HL-60 (cell line): Measurements from ENCODE around the gene OSBPL8.

ENCODE experiments used
- POLR2AphosphoS5 ChIP-seq: IDR thresholded peaks from 2 replicates; pipeline ENCODE4 v1.6.1; 2012; ENCODE audit warnings: low read depth
- TF ChIP-seq, protein P1 (sequence below): IDR thresholded peaks from one replicate; pipeline ENCODE4 v1.5.1; 2011; ENCODE audit warnings: low read length, control low read depth, inconsistent platforms; ENCODE audit not compliant: insufficient read depth
- TF ChIP-seq, protein P2 (sequence below): IDR thresholded peaks from 2 replicates; pipeline ENCODE4 v1.6.1; 2012; ENCODE audit warnings: low read depth; ENCODE audit not compliant: insufficient replicate concordance

DNA sequence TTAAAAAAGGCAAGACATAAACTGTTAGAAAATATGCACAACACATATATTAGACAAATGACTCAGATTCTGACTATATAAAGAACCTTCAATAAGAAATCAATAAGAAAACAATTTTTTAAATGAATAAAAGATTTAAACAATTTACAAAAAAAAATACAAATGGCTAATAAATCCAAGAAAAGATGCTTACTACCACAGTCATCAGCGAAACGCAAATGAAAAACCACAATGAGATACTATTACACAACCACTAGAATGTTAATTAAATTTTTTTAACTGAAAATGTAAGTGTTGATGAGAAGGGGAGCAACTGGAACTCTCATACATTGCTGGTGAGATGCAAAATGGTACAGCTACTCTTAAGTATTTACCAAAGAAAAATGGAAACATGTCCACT is 24.4 kb downstream of the OSBPL8 start:
- TF ChIP-seq, protein P1, sequence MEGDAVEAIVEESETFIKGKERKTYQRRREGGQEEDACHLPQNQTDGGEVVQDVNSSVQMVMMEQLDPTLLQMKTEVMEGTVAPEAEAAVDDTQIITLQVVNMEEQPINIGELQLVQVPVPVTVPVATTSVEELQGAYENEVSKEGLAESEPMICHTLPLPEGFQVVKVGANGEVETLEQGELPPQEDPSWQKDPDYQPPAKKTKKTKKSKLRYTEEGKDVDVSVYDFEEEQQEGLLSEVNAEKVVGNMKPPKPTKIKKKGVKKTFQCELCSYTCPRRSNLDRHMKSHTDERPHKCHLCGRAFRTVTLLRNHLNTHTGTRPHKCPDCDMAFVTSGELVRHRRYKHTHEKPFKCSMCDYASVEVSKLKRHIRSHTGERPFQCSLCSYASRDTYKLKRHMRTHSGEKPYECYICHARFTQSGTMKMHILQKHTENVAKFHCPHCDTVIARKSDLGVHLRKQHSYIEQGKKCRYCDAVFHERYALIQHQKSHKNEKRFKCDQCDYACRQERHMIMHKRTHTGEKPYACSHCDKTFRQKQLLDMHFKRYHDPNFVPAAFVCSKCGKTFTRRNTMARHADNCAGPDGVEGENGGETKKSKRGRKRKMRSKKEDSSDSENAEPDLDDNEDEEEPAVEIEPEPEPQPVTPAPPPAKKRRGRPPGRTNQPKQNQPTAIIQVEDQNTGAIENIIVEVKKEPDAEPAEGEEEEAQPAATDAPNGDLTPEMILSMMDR, result no peak
- TF ChIP-seq, protein P2, sequence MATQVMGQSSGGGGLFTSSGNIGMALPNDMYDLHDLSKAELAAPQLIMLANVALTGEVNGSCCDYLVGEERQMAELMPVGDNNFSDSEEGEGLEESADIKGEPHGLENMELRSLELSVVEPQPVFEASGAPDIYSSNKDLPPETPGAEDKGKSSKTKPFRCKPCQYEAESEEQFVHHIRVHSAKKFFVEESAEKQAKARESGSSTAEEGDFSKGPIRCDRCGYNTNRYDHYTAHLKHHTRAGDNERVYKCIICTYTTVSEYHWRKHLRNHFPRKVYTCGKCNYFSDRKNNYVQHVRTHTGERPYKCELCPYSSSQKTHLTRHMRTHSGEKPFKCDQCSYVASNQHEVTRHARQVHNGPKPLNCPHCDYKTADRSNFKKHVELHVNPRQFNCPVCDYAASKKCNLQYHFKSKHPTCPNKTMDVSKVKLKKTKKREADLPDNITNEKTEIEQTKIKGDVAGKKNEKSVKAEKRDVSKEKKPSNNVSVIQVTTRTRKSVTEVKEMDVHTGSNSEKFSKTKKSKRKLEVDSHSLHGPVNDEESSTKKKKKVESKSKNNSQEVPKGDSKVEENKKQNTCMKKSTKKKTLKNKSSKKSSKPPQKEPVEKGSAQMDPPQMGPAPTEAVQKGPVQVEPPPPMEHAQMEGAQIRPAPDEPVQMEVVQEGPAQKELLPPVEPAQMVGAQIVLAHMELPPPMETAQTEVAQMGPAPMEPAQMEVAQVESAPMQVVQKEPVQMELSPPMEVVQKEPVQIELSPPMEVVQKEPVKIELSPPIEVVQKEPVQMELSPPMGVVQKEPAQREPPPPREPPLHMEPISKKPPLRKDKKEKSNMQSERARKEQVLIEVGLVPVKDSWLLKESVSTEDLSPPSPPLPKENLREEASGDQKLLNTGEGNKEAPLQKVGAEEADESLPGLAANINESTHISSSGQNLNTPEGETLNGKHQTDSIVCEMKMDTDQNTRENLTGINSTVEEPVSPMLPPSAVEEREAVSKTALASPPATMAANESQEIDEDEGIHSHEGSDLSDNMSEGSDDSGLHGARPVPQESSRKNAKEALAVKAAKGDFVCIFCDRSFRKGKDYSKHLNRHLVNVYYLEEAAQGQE, result no peak
- no peak for TF ChIP-seq POLR2AphosphoS5
